B cell (primary cell): ENCODE results near the gene RET. TPM values are rescaled to one million over a fixed set of nuclear protein-coding genes. Genes with fewer than 3 reads are reported as not detected.

Experiments used
- ATAC-seq: fragments of 200-7000 bp; cut with Tn5 transposase; one replicate; pipeline ENCODE4 v1.10.0; 2021; ENCODE audit warnings: low read depth, mild to moderate bottlenecking, moderate number of reproducible peaks, moderate library complexity
- CTCF ChIA-PET: fragments of 350-600 bp; sonication (Branson Sonifier 250); formaldehyde crosslinking; loops from one replicate; lab custom pipeline; 2021; ENCODE audit warnings: antibody characterized with exemption, inconsistent platforms; lab: Charles Lee
- POLR2A ChIA-PET: fragments of 350-600 bp; sonication (Branson Sonifier 250); formaldehyde crosslinking; loops from one replicate; lab custom pipeline; 2021; ENCODE audit warnings: antibody characterized with exemption; lab: Charles Lee
- DNase-seq: peaks from one replicate; pipeline ENCODE4 v3.0.0; 2013
- H2AFZ ChIP-seq: 2 replicates; pipeline ENCODE4 v1.6.1; 2012; ENCODE audit warnings: mild to moderate bottlenecking, low read depth, low read length; ENCODE audit not compliant: insufficient read depth, poor library complexity, severe bottlenecking
- H3K27ac ChIP-seq, 2 donors: 1 replicate in 1 of 2; 2 replicates in 1 of 2; pipeline ENCODE4 v1.5.1; 2012 to 2013; ENCODE audit warnings: low read length in 2 of 2, mild to moderate bottlenecking in 2 of 2, moderate library complexity in 1 of 2
- H3K27me3 ChIP-seq, 4 experiments: fragments of 200-600 bp in 1 of 4; sonication (generic) in 1 of 4; replicated peaks in 1 of 4; 1 replicate in 2 of 4; 2 replicates in 2 of 4; pipeline versions ENCODE4 v1.6.1 to v1.7.0; 2013 to 2016; ENCODE audit warnings: low read length in 3 of 4, mild to moderate bottlenecking in 2 of 4, mixed read lengths in 1 of 4, moderate library complexity in 1 of 4; ENCODE audit not compliant: insufficient read depth in 4 of 4, control insufficient read depth in 3 of 4; ENCODE audit errors: control extremely low read depth in 1 of 4
- H3K36me3 ChIP-seq, 2 experiments: replicated peaks in 1 of 2; 1 replicate in 1 of 2; 2 replicates in 1 of 2; pipeline versions ENCODE4 v1.6.1 to v1.7.1; 2013; ENCODE audit warnings: low read length in 1 of 2; ENCODE audit not compliant: insufficient read depth in 2 of 2, control insufficient read depth in 1 of 2; ENCODE audit errors: control extremely low read depth in 1 of 2, extremely low read depth in 1 of 2
- H3K4me1 ChIP-seq, 2 donors: fragments of 200-600 bp in 1 of 2; sonication (generic) in 1 of 2; 1 replicate in 1 of 2; 2 replicates in 1 of 2; pipeline versions ENCODE4 v1.5.1 to v1.6.1; 2013 to 2017; ENCODE audit warnings: low read length in 2 of 2; ENCODE audit not compliant: control insufficient read depth in 2 of 2, insufficient read depth in 2 of 2
- H3K4me2 ChIP-seq: replicated peaks from 2 replicates; pipeline ENCODE3; 2012; ENCODE audit warnings: mild to moderate bottlenecking, low read depth, low read length; ENCODE audit not compliant: poor library complexity, severe bottlenecking
- H3K4me3 ChIP-seq, 5 experiments: fragments of 200-600 bp in 1 of 5; sonication (generic) in 1 of 5; 1 replicate in 3 of 5; 2 replicates in 2 of 5; pipeline versions ENCODE4 v1.5.1 to v1.7.0; 2011 to 2016; ENCODE audit warnings: low read length in 4 of 5, mild to moderate bottlenecking in 4 of 5, low read depth in 2 of 5, control low read depth in 1 of 5, moderate library complexity in 1 of 5; ENCODE audit not compliant: insufficient read depth in 1 of 5; ENCODE audit errors: control extremely low read depth in 1 of 5, extremely low read depth in 1 of 5
- H3K79me2 ChIP-seq: fragments of 200-600 bp; sonication (generic); one replicate; pipeline ENCODE4 v1.6.0; 2016; ENCODE audit warnings: low read length; ENCODE audit not compliant: control insufficient read depth, insufficient read depth
- H3K9ac ChIP-seq: fragments of 200-600 bp; sonication (generic); 2 replicates; pipeline ENCODE4 v1.6.1; 2017; ENCODE audit warnings: mild to moderate bottlenecking, low read length, moderate library complexity
- H3K9me3 ChIP-seq, 3 donors: one replicate each; pipeline versions ENCODE4 v1.6.1 to v1.7.1; 2013; ENCODE audit warnings: low read length in 2 of 3; ENCODE audit not compliant: control insufficient read depth in 2 of 3, insufficient read depth in 1 of 3; ENCODE audit errors: control extremely low read depth in 1 of 3
- H4K20me1 ChIP-seq: 2 replicates; pipeline ENCODE4 v1.6.0; 2012; ENCODE audit warnings: mild to moderate bottlenecking, low read length; ENCODE audit not compliant: insufficient read depth, control insufficient read depth, poor library complexity, severe bottlenecking
- H3K27ac Mint-ChIP-seq: one replicate; pipeline ENCODE4 v1.8.0; 2021; ENCODE audit warnings: mixed read lengths
- H3K27me3 Mint-ChIP-seq: one replicate; pipeline ENCODE4 v1.8.0; 2021; ENCODE audit warnings: mixed read lengths
- H3K4me1 Mint-ChIP-seq: one replicate; pipeline ENCODE4 v1.8.0; 2021; ENCODE audit warnings: mixed read lengths
- H3K4me3 Mint-ChIP-seq: one replicate; pipeline ENCODE4 v1.8.0; 2021; ENCODE audit warnings: mixed read lengths
- H3K9me3 Mint-ChIP-seq: one replicate; pipeline ENCODE4 v1.8.0; 2022; ENCODE audit warnings: mixed read lengths; ENCODE audit not compliant: insufficient read depth
- EZH2 ChIP-seq: IDR thresholded peaks from 2 replicates; pipeline ENCODE4 v1.6.1; 2012; ENCODE audit warnings: borderline replicate concordance, low read depth, mild to moderate bottlenecking, moderate library complexity, low read length; ENCODE audit not compliant: insufficient read depth, poor library complexity, severe bottlenecking
- WGBS: methylation state at CpG from one replicate; pipeline ENCODE4 v1.1.5; 2013; ENCODE audit warnings: missing lambda C conversion rate; ENCODE audit not compliant: insufficient coverage; 5-methylcytosine and 5-hydroxymethylcytosine counted together
- intact Hi-C: fragments of 100-400 bp; cut with micrococcal nuclease; formaldehyde crosslinking; loops from one replicate; pipeline ENCODE4 v1.10.0; 2022
- polyA plus RNA-seq: library from polyadenylated mRNA; depleted of rRNA; stranded (reverse); fragments of >200 nt; gene quantifications from 2 replicates; pipeline ENCODE4 v1.2.3, GENCODE V29; 2012
- total RNA-seq, 2 donors: library from RNA; stranded (reverse); fragments of 120-200 nt in 1 of 2; gene quantifications; 1 replicate in 1 of 2; 2 replicates in 1 of 2; pipeline versions ENCODE4 v1.2.3 to v1.2.4, GENCODE V29; 2013 to 2022
- TF ChIP-seq, protein P1 (sequence below): fragments of 200-600 bp; IDR thresholded peaks from one replicate; pipeline ENCODE4 v1.8.0; 2022; ENCODE audit warnings: antibody characterized with exemption, mild to moderate bottlenecking

The RET gene
- total and polyA plus RNA-seq, 2 donors (not counting 1 experiment from before 2014, with no cell fraction given), result 0.16 to 0.27 TPM

DNA sequence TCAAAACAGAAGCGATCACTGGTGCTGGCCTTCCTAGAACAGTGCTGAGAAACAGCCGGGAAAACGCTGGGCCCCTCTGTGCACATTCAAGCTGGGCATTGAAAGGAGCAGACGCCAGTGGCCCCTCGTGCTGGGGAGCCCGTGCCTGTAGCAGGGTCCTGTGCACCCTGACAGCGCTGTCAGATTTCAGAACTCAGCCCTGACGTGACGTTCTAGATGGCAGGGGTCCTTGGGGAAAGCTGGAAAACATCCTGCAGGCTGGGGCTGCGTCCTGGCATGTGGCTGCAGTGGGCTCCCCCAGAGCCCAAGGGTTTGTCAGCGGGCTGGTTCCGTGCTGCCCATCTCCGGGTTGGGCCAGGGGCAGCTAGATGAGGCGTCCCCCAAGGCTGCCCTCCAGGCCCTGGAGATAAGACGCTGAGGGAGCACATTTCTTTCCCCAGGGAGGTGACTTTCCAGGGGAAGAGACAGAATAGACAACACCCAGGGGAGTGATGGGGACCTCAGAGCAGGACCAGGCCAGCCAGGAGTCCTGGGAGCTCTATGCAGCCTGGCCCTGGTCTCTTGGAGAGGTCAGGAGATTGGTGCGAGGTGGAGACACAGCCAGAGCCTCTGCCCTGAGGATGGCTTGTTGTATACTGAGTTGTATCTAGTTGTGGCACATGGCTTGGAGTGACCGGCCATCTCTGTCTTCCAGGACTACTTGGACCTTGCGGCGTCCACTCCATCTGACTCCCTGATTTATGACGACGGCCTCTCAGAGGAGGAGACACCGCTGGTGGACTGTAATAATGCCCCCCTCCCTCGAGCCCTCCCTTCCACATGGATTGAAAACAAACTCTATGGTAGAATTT, 49.2 kb downstream of the RET start:
- 94% methylated on average over 23 of the region's 23 CpGs for WGBS
- DNase-seq (no peak), ATAC-seq (no peak)
- no peaks in the 10 kb centered on the region for H3K79me2 ChIP-seq
- H3K9me3 ChIP-seq, result no peaks in the 10 kb centered on the region
- peak overlapping the region; percentile 44 for H3K4me2 ChIP-seq
- peaks cover 54% of the 10 kb centered on the region for H3K4me1 Mint-ChIP-seq
- no peaks in the 10 kb centered on the region for H3K36me3 ChIP-seq
- peaks cover 28 to 46% of the 10 kb centered on the region in 2 donors for H3K4me1 ChIP-seq
- no peak overlapping the region for H3K27ac ChIP-seq
- H3K4me3 ChIP-seq, result no peak overlapping the region
- no peaks in the 10 kb centered on the region for H3K27me3 Mint-ChIP-seq
- H3K9me3 Mint-ChIP-seq, result no peaks in the 10 kb centered on the region
- H3K9ac ChIP-seq, result no peak overlapping the region
- CTCF ChIA-PET, result no interaction called here
- TF ChIP-seq EZH2, result no peak
- TF ChIP-seq, protein P1, sequence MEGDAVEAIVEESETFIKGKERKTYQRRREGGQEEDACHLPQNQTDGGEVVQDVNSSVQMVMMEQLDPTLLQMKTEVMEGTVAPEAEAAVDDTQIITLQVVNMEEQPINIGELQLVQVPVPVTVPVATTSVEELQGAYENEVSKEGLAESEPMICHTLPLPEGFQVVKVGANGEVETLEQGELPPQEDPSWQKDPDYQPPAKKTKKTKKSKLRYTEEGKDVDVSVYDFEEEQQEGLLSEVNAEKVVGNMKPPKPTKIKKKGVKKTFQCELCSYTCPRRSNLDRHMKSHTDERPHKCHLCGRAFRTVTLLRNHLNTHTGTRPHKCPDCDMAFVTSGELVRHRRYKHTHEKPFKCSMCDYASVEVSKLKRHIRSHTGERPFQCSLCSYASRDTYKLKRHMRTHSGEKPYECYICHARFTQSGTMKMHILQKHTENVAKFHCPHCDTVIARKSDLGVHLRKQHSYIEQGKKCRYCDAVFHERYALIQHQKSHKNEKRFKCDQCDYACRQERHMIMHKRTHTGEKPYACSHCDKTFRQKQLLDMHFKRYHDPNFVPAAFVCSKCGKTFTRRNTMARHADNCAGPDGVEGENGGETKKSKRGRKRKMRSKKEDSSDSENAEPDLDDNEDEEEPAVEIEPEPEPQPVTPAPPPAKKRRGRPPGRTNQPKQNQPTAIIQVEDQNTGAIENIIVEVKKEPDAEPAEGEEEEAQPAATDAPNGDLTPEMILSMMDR, result no peak
- intact Hi-C loops, result no loop called here
- POLR2A ChIA-PET, result no interaction called here
- H2AFZ ChIP-seq, result no peak overlapping the region
- no peaks in the 10 kb centered on the region for H4K20me1 ChIP-seq
- H3K4me3 Mint-ChIP-seq, result peak overlapping the region; percentile 63
- H3K27ac Mint-ChIP-seq, result peak overlapping the region; percentile 66
- H3K27me3 ChIP-seq, result no peaks in the 10 kb centered on the region

DNA sequence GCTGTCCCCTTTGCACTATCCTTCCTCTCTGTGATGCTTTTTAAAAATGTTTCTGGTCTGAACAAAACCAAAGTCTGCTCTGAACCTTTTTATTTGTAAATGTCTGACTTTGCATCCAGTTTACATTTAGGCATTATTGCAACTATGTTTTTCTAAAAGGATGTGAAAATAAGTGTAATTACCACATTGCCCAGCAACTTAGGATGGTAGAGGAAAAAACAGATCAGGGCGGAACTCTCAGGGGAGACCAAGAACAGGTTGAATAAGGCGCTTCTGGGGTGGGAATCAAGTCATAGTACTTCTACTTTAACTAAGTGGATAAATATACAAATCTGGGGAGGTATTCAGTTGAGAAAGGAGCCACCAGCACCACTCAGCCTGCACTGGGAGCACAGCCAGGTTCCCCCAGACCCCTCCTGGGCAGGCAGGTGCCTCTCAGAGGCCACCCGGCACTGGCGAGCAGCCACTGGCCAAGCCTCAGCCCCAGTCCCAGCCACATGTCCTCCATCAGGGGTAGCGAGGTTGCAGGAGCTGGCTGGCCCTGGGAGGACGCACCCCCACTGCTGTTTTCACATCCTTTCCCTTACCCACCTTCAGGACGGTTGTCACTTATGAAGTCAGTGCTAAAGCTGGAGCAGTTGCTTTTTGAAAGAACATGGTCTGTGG, 50.0 kb downstream of the RET start:
- Mint-ChIP-seq H3K27ac (peak overlapping the region; percentile 66), H3K9me3 (no peaks in the 10 kb centered on the region), H3K4me1 (peaks cover 46% of the 10 kb centered on the region), H3K27me3 (no peaks in the 10 kb centered on the region), H3K4me3 (peak overlapping the region; percentile 63)
- TF ChIP-seq, protein P1, result no peak
- no peak for TF ChIP-seq EZH2
- Histone ChIP-seq H4K20me1 (no peaks in the 10 kb centered on the region), H3K27ac (peak overlapping the region; percentile 53 to 69), H3K36me3 (no peaks in the 10 kb centered on the region), H2AFZ (no peak overlapping the region), H3K4me1 (peaks cover 20 to 38% of the 10 kb centered on the region in 2 donors), H3K79me2 (no peaks in the 10 kb centered on the region), H3K9me3 (no peaks in the 10 kb centered on the region), H3K27me3 (no peaks in the 10 kb centered on the region), H3K4me3 (peak overlapping the region in 1 of 5 experiments; percentile 17), H3K4me2 (peak overlapping the region; percentile 44), H3K9ac (peak overlapping the region; percentile 27)
- ChIA-PET CTCF (no interaction called here), POLR2A (no interaction called here)
- intact Hi-C loops, result no loop called here
- ATAC-seq (peak; percentile 62), DNase-seq (no peak)
- WGBS, result 68% methylated on average over 3 of the region's 7 CpGs
